Measurements from ENCODE around the gene CLEC16A.

DNA sequence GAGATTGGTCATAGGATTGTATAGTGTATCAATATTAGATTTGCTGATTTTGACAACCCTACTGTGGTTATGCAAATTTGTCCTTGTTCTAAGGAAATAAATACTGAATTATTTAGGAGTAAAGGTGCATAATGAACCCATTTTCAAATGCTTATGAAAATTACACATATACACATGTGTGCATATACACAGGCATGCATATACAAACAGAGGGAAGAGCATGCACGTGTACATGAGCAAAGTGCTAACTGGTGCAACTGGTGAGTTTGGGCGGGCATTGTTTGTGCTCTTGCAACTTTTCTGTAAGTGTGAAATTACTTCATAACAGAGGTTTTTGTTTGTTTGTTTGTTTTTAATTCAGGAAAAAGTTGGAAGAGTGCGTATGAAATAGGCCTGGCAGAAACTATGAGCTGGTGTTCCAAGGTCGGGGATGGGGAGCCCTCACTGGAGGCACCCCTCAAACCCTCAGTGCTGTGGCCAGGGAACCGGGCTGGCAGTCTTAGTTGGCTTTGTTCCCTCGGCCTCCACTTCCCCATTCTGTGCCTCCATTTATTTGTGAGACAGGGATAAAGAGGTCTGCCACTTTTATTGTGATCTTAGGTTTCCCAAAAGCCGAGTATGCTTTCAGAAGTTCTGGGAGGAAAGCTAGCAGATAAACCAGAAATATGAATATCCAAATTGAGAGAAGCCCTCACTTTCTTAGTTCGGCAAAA is 7.9 kb upstream of the CLEC16A start:
- TF ChIP-seq POLR2AphosphoS5 (IDR thresholded peaks at IDR 0.05) = no peak
- TF ChIP-seq, protein P1, sequence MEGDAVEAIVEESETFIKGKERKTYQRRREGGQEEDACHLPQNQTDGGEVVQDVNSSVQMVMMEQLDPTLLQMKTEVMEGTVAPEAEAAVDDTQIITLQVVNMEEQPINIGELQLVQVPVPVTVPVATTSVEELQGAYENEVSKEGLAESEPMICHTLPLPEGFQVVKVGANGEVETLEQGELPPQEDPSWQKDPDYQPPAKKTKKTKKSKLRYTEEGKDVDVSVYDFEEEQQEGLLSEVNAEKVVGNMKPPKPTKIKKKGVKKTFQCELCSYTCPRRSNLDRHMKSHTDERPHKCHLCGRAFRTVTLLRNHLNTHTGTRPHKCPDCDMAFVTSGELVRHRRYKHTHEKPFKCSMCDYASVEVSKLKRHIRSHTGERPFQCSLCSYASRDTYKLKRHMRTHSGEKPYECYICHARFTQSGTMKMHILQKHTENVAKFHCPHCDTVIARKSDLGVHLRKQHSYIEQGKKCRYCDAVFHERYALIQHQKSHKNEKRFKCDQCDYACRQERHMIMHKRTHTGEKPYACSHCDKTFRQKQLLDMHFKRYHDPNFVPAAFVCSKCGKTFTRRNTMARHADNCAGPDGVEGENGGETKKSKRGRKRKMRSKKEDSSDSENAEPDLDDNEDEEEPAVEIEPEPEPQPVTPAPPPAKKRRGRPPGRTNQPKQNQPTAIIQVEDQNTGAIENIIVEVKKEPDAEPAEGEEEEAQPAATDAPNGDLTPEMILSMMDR (IDR thresholded peaks at IDR 0.05) = no peak

Data from transverse colon (tissue), 4 donors.